Posterior cingulate gyrus (tissue), 11 donors: ENCODE results near the gene IL31RA.
A peak's percentile ranks its signal among the peaks of the same experiment; 100 is the strongest.
"Not testable (repeated sequence)": the region's sequence is repeated elsewhere in the genome, so short reads cannot be mapped to it uniquely, and the experiment has no call there.

Experiments
- DNase-seq, 10 donors: peaks; one replicate each; pipeline versions ENCODE4 v3.0.0 to v3.0.0-alpha.2; 2020 to 2021; ENCODE audit warnings: mixed read lengths in 3 of 10
- intact Hi-C: fragments of 100-400 bp; cut with DNase I; formaldehyde crosslinking; loops from one replicate; pipeline ENCODE4 v1.15.1; 2023

Gene IL31RA

DNA sequence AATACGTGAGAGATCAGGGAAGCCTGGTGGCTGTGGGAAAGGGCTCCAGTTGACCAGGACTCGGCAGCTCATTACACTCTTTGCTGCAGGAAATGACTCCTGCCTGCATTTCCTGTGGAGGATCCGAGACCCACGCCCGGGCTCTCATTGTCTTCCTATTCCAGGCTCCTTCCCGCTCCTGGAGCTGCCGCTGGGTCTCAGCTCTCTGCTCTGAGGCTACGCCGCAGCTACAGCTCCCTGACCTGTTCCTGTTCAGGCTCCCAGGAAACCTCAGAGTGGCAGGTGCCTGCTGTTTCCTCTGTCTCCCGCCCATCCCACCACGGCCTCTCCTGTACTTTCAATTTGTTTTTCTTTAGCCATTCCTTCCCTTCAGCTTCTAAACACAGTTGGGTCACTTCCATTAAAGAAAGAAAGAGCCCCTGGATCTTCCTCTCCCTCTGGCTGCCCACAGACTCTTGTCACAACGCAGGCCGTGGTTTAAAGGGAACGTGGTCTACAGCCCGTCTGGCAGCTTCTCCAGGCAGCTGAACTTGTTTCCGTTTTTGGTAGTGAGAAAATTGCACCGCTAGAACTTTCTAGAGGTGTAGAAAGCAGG is 72.1 kb downstream of the IL31RA start:
- intact Hi-C loops = no loop called here
- DNase-seq = no peak

DNA sequence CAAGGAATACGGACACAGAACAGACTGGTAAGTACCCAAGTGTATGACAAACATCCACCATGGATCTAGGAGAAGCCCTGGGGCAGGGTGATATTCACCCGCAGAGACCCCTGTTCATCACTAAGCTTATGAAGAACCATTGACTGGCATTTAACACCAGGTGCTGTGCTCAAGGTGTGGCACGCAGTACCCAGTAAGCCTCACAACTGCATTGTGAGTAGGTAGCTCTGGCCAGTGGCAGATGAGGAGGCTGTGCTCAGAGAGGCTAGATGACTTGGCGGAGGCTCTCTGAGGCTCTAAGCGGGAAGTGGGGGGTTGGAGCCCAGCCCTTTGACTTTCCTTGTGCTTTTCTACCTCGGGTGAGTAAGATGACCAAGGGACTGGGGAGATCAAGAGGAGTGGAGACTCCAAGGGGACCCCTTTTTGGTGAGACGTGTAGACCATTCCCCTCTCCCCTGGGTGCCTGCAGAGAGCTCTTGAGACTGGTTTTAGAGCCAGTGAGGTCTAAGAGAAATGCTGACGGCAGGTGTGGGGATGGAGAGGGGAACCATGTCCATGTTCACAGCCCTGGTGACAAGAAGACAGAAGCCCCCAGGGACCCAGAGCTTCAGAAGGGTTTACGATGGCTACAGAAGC is 72.8 kb downstream of the IL31RA start:
- intact Hi-C loops = no loop called here
- no peak for DNase-seq

DNA sequence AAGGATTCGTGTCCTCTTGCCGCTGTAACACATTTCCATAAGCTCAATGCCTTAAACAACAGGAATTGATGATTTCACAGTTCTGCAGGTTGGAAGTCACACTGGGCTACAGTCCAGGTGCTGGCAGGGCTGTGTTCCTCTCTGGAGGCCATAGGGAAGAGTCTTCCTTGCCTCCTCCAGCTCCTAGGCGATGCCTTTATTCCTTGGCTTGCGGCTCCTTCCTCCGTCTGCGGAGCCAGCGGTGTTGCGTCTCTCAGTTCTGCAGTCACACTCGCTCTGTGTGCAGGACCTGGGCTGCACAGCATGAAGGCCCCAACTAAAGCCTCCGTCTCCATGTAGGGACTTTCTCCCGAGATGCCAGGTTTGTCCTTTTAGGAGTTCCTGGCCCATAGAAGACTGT is 73.6 kb downstream of the IL31RA start:
- intact Hi-C loops = no loop called here
- no peak for DNase-seq

DNA sequence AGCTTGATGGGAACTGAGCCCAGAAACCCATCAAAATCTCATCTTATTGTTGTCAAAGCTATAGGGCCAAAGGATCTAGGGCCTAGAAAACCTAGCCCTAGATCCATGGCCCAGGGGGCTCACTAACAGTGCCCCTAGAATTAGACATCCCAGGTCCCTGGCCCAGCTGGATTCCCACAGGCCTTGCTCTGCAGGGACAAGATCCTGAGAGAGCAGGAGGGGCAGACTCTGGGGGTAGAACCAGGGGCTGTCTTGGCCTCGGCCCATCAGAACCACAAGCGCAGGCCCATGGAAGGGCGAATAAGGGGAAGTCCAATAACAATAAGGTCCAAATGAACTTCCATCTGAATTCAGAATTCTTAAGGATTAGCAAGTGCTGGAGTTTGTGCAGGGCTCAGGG is 74.0 kb downstream of the IL31RA start:
- no peak for DNase-seq
- intact Hi-C loops = no loop called here

DNA sequence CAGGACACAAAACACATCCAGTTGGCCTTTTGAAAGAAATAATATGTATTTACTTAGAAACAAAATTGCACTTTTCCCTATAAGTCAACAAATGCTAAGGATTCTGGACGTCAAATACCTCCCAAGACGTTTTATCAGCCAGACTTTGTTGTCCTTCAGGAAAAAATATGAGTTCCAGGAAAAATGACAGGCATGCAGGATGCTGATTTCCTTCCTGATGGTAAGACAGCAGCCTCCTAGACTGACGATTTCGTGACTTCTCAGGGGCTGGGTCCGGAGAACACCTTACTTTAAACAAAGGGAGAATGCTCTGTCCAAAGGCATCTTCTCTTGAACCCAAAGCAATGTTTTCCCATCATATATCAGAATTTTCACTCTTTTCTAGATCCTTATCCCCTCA is 74.6 kb downstream of the IL31RA start:
- intact Hi-C loops = no loop called here

DNA sequence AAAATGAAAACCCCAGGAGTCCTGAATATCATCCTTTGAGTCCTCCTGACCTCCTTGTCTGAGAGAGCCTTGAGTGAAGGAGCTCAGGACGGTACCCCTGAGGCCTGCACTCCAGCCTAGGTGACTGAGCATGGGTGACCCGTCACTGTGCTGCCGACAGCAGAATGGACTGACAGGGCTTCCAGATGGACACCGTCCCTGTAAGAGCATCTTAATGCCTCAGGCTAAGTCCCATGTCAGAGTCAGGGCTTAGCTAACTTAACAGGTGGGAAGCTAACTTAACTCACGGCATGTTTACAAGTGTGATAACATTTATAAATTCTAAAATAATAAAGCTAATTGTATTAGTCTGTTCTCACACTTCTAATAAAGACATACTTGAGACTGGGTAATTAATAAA is 75.3 kb downstream of the IL31RA start:
- intact Hi-C loops = no loop called here
- no peak for DNase-seq

More for the DNA sequence above, 74.6 kb downstream of the IL31RA start:
- DNase-seq = no peak

DNA sequence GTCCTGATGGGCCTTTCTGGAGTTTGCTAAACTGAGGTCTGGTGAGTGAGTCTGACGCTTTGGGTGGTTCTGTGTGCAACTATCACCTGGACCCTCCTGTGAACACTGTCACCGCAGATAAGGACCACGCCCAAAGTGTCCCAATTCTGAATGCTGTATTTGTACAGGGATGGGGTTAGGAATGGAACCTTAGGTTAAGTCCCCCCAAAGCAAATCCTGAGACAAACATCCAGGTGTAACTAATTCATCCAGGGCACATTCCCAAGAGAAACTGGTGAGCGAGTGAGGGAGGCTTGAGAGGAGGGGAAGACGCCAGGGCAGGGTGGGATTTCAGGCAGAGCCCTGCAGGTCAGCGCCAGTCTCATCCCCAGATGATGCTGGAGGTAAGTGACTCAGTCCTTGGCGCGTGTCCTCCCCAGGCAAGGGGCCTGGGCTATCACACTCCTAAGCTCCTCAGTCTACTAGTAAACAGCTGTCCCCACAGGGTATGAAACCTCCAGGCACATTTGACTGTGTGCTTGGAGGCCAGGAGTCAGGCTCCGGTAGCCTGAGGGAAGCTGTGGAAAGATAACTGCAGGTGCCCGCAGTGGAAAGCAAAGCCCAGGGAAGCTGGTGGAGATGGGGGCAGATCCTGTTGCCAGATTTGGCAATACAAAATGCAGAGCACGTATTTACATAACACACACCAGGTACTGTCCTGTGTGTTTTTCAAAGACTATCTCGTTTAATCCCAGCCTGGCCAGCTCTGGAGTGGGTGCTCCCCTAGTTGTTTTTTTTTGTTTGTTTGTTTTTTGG is 76.9 kb downstream of the IL31RA start:
- DNase-seq = no peak

DNA sequence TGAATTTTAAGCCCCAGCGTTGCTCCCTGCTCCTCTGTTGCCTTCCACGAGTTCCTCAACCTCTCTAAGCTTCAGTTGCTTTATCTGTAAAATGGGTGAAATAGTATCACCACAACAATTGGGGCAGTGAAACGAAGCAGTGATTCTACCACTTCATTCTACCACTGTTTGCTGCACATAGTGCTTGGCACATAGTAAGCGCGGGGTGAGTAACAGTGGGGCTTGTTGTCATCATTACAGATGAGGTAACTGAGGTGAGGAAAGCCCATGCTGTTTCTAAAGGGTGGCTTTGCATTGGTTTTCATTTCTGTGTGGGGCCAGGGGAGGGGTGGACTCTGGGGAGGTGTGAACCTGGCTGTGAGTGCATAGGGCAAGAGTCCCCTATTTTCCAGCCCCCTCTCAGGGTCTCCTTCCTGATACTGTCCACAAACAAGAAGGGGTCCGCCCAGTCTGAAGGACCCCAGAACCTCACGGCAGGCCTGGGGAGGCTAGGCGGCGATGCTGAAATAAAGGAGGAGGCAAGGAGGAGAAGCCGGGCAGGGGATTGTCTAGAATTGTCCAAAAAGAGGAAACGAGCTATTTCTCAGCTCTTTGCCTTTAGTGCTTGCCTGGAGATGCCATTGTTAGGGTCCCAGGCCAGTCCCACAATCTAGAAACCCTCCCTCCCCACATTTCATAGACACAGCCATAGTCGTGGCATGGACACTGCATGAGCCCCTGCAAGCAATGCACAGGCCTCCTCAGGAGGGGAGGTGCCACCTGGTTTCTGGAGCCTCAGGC is 78.1 kb downstream of the IL31RA start:
- DNase-seq = no peak
- intact Hi-C loops = no loop called here

More for the DNA sequence above, 76.9 kb downstream of the IL31RA start:
- intact Hi-C loops = no loop called here

DNA sequence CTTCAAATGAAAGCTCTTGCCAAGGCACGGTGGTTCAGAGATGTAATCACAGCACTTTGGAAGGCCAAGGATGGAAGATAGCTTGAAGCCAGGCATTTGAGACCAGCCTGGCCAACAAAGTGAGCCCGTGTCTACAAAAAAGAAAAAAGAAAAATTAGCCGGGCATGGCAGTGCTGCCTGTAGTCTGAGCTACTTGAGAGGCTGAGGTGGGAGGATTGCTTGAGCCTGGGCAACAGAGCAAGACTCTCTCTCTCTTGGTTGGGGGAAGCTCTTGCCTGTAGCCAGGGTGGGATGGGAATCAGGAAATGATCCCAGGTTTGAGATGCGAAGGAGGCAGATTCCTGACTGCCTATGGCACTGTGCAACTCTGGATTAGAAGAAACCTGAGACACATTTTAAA is 81.5 kb downstream of the IL31RA start:
- no peak for DNase-seq
- intact Hi-C loops = loop anchor here (10.0 kb wide), 1 partner anchor 608 kb away; no protein-coding TSS in a partner anchor

DNA sequence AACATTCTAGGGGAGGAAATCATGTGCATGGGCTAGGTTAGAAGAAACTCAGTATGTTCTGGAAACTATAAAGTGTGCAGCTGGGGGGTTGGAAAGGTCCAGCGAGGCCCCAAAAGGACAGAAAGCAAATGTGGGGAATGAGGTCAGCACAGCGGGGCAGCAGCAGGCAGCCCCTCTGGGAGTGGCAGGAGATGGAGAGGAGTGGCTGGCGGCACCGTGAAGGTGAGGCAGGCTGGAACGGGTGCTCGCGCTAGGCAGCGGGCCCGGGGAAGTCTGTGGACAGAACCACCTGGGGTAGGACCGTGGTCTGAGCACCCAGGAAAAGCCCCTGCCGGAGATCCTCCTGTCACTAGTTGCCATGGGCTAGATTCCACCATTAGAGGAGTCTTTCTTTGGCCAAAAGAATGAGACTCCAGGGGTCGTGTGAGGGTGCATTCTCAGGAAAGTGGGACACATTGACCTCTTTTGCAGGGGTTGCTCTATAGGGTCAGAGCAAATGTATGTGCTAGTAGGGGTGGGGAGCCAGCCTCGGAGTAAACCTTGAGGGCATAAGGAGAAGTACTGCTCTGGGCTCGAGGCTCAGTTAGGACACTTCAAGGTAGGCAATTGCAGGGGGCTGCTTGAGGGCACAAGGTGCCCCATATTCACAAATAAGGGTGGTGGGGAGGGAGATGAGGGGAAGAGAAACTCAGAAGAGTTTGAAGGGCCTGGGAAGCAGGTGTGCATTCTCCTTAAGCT is 82.4 kb downstream of the IL31RA start:
- intact Hi-C loops = loop anchor here (10.0 kb wide), 1 partner anchor 609 kb away; no protein-coding TSS in a partner anchor
- DNase-seq = no peak

DNA sequence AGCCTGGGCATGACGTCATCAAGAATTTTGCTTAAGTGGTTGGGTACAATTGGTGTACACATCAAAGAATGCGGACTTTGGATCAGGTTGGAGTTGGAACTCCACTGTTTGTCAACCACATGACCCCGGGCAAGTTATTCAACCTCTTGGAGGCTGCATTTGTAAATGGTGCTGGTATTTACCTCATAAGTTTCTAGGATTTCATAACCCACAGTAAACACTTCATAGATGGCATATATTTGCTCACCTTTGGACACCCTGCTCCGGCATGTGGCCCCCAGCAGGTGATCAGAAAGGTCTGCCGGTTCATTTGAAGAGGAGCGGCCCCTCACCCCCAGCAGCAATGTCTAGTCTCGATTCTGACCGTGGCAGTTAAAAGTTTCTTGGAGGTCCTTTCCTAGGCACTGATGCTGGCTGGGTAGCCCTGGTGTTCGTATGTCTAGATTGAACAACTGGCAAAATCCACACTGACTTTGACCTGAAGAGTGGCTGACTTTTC is 83.0 kb downstream of the IL31RA start:
- DNase-seq = no peak
- intact Hi-C loops = loop anchor here (10.0 kb wide), 1 partner anchor 609 kb away; no protein-coding TSS in a partner anchor

DNA sequence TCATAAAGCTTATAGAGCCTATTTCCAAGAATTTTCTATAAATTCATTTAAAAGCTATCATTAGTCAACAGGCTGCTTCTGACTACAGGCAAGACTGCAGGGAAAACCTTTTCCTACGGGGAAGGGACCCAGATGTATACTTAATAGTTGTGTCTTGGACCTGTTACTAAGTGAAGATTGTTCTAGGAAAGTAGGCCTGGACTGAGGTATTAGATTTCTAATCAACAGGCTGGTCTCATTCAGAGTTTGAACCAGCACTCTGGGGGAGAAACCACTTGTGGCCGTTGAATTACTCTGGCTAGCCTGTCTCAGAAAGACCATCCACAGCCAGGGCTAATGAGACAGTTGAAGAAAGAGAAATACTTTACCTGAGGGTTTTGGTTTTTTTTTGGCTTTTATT is 83.6 kb downstream of the IL31RA start:
- intact Hi-C loops = loop anchor here (5.0 to 10.0 kb wide), 3 partner anchors 58 to 903 kb away; partner anchors contain the start of gene IL6ST
- no peak for DNase-seq

DNA sequence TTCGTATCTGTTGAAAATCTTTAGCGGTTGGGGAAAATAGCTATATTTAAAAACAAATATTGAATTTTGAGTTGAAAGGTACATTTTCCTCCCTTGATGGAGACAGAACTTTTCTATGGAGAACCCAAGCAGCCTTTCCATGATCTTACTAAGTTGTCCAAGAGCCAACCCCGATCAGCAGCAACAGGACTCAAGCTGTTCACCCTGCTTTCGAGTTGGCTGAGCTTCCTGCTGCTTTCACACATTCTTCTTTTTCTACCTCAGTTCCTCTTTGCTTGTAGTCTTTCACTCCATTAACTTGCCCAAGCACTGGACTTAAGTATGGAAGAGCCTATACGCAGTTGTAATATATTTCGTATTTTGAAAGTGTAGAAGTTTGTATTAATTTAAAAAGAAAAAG is 84.2 kb downstream of the IL31RA start:
- no peak for DNase-seq
- intact Hi-C loops = loop anchor here (5.0 to 10.0 kb wide), 3 partner anchors 57 to 902 kb away; partner anchors contain the start of gene IL6ST

DNA sequence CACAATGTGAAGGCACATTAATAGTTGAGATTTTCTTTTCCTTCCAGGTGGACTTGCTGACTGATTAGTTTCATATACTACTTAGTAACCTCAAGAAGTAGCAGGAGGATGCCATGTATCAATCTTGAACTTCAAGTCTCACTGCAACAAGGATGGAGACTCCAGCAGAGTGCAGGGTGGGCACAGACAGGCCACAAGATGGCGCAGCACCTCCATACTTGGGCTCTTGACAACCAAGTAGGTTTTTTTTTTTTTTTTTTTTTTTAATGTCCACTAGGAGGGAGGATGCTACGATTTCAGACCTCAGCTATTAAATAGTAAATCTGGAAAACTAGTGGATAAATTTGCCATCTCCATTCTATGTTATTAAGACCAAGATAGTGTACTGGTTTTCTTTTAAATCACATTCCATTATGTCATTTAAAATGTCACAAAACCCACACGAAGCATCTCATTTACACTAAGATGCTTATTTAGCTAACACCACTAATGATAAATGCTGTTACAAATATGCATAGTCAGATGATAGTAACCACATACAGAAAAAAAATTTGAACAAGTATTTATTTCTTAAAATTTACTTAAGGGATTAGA is 85.0 kb downstream of the IL31RA start:
- intact Hi-C loops = loop anchor here (1.0 to 10.0 kb wide), 5 partner anchors 56 to 901 kb away; partner anchors contain the start of gene IL6ST
- DNase-seq = peak; percentile 63 to 97 (median 83)

DNA sequence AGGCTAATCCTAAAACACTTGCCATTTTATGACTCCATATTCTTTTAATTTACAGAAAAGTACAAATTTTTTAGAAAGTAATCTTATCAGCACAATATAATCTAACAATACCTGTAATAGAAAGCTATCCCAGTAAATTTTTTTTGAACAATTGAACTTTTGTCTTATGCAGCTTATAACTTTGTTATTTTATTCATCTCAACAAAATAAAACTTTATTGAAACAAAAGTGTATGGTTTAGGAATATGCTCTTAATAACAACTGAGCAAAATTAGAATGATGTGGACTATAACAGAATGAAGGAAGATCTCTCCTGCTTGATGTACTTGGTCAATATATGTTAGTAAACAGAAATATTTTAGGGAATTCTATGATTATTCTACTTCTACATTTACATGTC is 86.4 kb downstream of the IL31RA start:
- DNase-seq = not testable (repeated sequence)
- intact Hi-C loops = loop anchor here (2.0 to 10.0 kb wide), 4 partner anchors 55 to 900 kb away; partner anchors contain the start of gene IL6ST

DNA sequence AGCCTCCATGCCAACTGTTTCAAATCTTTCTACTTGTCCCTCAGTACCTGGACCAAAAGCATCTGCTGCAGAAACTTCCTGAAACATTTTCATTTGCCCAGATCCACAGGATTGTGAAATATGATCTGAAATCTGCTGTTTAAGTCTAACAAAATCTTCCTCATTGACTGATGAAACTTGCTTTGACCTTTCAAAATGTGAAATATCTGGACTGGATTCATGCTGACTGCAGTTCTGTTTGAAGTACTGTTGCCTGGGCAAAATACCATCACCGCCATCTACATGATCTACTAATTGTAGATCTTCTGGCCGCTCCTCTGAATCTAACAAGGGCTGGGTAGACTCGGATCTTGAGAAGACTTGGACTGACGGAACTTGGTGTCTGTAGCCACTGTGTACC is 90.0 kb downstream of the IL31RA start:
- DNase-seq, intact Hi-C loops: not testable (repeated sequence)

DNA sequence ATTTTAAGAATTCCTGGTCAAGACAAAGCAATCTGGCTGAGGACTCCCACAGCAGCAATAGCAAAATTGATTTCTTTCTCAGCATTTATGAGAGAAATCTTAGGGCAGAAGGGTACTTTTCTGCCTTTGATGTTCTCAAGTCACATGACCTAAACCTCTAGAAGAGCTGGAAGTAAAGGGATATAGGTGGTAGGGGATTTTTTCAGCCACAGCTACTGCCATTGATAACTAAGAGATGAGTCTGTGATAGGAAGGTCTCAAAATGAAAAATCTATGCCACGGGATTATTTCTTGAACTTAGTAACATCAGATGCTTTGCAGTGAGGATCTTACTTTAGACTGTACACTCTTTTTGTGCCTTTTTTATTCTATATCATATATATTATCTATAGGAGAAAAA is 108.1 kb downstream of the IL31RA start:
- intact Hi-C loops = no loop called here
- no peak for DNase-seq

DNA sequence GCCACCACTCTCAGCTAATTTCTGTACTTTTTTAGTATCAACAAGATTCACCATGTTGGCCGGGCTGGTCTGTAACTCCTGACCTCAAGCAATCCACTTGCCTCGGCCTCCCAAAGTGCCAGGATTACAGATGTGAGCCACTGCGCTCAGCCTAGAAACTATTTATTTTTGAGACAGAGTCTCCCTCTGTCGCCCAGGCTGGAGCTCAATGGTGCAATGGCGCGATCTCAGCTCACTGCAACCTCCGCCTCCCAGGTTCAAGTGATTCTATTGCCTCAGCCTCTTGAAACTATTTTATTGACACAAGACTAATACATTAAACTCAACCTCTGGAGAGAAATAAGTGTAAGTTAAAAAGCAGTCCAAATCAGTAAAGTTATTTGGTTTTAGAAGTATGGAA is 109.6 kb downstream of the IL31RA start:
- no peak for DNase-seq
- intact Hi-C loops = no loop called here

DNA sequence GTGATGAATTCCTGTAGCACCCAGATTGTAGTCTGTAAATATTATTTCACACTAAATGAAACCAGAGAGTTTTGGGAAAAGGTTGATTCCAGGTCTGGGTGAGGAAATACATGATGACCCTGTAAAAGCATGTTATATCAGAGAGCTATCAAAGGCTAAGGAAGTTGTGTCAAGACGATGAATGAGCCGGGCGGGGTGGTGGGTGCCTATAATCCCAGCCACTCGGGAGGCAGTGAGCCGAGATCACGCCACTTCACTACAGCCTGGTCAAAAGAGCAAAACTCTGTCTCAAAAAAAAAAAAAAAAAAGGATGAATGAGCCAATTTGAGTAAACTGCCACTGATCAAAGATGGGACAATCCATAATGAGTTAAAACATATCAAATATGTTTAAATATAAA is 114.4 kb downstream of the IL31RA start:
- intact Hi-C loops = no loop called here
- DNase-seq = no peak
